Kidney capillary endothelial cell (primary cell): Measurements from ENCODE around the gene TIE1.

ENCODE experiments used
- DNase-seq: peaks from one replicate; pipeline ENCODE4 v3.0.0-alpha.2; 2018; ENCODE audit warnings: low spot score

The TIE1 gene

GRCh38 chr1:43274125-43274803, 26.5 kb upstream of the TIE1 start:
- DNase-seq, result peak; percentile 99

DNA sequence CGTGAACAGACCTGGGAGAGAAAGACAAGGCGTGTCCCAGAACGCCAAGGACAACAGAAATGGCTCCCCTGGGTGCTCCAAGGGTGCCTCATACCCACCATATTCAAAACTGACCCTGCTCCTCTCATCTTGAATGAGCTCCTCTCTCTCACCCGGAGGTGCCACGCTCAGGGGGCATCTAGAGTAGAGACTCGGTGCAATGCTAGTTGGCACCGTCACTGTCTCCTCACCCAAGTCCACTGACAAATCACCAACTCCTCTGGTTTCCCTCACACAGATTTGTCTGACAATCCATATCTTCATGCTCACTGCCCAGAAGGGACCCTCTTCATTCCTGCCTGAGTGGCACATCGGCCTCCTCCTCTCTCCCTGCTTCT, 26.0 kb upstream of the TIE1 start:
- no peak for DNase-seq

- no peak for DNase-seq
These were observed 24.8 kb upstream of the TIE1 start for GRCh38 chr1:43275826-43276620.

DNA sequence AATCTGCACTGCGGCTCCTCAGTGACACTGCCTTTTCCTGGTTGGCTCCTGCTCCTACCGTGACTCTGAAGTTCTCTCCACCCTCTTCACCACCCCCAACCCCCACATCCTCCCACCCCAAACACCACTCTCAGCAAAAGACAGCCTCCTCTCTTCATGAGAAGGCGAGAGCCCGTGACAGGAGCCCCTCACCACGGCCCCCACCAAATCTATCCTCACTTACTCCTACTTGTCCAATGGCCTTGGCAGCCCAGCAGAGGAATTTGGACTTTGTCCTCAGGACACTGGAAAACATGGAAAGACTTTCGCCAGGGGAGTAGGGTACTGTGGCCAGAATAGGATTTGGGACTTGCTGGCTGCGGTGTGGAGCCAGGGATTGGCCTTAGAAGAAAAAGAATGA, 24.1 kb upstream of the TIE1 start:
- DNase-seq, result no peak

GRCh38 chr1:43277116-43277876, 23.5 kb upstream of the TIE1 start:
- DNase-seq, result no peak

GRCh38 chr1:43279161-43279560, 21.6 kb upstream of the TIE1 start:
- DNase-seq, result no peak

DNA sequence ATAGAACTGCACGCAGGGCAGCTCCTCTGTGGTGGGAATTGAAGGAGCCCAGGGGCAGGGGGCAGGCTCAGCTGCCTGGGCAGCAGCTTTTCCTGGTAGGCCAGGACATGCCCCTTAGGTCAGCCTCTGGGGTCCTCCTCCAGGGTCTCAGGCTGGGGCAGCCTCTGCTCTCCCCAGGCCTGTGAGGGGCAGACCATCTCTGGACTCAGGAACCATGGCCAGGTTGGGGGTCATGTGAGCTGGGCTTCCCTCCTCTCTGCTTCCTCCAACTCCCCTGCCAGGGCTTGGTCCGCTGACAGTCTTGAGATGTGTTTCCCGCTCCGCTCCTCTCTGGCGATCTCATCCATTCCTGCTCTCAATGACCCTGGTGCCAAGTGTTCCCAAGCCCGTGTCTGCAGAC, 21.1 kb upstream of the TIE1 start:
- no peak for DNase-seq

GRCh38 chr1:43280692-43281091, 20.1 kb upstream of the TIE1 start:
- DNase-seq, result no peak

- DNase-seq, result no peak
These were observed 18.3 kb upstream of the TIE1 start for GRCh38 chr1:43282220-43283195.

- no peak for DNase-seq
These were observed 16.7 kb upstream of the TIE1 start for GRCh38 chr1:43284065-43284464.

GRCh38 chr1:43284546-43285110, 16.2 kb upstream of the TIE1 start:
- DNase-seq, result no peak

DNA sequence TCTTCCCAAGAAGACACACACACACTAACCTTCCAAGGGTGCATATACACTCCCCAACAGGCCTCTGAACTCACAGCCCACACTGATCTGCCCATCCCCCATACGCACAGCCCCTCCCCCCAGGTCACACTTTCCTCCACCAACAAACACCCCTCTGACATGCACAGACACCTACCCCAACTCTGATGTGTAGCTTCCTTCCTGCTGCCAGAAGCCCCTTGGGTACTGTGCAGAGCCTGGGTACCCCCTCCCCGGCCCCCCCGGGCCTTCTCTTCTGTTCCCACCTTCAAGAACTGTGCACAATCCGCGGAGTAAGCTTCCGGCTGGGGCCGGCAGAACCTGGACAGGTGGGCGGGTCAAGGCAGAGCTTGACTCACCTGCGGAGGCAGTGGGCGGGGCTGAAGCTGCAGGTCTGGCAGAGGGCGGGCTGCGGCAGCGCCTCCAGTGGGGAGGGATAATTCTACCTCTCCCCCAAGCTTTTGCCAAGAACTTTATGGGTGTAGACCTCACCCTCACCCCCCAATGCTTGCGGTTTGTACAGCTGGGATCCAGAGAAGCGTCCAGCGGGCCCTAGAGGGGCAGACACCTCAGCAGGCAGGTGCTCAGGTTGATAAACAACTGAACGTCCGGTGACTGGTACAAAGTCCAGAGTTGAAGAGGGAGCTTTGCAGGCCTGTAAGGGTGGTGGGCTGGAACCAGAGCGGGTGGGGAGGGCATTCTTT, 15.4 kb upstream of the TIE1 start, which contains the start of gene C1orf210:
Gene C1orf210, minus strand, starts transcription at position 313 of the 722 bp plus-strand sequence. CDS start 2,311 bp downstream, outside the sequence.
- DNase-seq, result no peak

DNA sequence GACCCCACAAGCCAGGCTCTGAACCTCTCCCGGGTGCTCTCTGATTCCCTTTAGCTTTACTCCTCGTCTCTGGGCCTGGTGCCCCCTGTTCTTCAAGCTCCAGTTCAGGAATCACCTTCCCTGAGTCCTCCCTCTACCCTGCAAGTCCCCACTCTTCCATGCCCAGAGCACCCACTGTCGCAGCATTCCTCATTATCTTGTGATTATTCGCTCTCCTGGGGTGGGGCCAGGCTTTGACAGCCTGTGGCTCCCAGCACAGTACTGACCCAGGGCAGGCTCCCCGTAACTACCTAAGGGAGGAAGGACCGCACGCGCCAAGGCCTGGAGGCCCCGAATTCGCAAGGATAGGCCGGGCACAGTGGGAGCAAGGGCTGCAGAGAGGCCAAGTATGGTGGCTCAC, 14.7 kb upstream of the TIE1 start:
- DNase-seq, result no peak

DNA sequence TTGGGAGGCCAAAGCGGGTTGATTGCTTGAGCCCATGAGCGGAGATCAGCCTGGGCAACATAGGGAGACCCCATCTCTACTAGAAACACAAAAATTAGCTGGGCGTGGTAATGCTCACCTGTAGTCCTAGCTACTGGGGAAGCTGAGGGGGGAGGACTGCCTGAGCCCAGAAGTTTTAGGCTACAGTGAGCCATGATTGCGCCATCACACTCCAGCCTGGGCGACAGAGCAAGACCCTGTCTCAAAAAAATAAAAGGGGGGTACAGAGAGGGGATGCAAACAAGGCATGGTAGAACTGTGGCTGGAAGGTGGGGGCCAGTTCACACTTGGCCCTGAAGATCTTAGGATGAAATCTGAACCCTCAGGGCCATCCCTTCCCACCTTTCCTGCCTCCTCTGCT, 14.2 kb upstream of the TIE1 start:
- DNase-seq, result no peak

DNA sequence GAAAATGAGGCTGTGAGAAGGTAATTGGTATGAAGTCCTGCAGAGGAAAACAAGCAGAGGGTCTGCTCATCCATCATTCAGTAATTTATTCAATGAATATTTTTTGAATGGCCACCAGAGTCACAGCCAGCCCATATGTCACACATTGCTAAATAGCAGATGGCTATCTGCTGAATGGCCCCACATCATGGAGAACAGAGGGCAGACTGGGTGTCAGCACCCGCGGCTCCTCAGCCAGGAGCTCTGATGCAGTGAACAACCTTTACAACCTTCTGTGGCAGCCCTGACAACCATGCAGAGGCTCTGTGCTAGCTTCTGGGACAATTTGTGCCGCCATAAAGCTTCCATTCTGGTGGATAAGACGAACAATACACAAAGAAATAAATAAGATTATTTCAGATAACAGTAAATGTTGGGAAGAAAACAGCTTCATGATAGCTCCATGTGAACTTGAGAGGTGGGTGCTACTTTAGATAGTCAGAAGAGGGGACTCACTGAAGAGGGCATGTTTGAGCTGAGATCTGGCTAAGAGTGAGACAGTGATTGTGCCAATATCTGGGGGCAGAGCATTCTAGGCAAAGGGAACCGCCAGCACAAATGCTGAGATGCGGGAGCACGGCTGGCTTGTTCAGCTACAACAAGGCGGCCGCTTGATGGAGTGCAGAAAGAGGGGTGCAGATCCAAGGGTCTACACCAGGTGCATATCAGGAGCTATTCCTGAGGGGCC, 12.6 kb upstream of the TIE1 start:
- DNase-seq, result no peak

GRCh38 chr1:43288785-43289706, 11.7 kb upstream of the TIE1 start:
- no peak for DNase-seq

DNA sequence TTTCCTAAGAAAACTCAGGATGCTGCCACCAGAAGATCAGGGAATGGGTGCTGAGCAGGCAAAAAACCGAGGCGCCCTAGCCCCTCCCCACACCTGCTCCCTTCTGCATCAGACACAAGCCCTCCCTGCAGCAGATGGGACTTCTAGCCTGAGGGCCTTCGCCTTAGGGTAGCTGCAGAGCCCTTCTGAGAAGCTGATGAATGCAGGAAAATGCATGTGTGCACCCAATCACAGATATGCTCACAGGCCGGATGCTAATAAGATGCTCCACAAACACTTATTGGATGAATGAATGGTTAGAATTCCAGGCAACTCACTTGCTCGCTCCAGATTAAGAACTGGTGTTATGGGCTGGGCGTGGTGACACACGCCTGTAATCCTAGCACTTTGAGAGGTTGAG, 8.6 kb upstream of the TIE1 start:
- no peak for DNase-seq

DNA sequence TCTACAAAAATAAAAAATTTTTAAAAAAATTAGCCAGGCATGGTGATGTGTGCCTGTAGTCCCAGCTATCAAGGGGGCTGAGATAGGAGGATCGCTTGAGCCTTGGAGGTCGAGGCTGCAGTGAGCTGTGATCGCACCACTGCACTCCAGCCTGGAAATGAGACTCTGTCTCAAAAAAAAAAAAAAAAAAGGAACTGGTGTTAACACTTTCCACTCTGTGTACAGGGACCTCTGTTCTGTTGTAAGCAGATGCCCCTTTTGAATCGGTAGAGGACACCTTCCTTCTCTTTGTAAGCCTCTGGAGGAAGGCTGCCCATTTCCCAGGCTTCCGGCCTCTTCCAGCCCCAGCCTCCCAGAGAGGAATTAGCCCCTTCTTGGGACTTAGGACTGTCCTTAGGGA, 8.1 kb upstream of the TIE1 start:
- DNase-seq, result no peak

DNA sequence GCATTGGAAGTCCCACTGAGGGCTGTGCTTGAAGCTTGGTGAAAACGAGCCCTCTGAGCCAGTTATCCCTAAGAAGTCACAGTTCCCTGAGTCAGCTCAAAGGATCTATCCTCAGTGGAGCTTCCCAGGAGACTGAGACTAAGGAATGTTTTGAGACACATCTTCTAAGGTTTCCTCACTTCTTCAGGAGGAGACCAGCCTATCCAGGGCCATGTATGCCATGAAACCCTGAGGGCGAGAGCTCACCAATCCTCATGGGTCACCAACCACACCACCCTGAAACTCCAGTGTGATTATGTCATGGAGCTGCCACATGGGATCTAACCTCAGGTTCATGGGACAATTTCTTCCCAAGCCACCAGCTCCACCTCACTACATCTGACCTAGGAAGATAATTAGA, 7.6 kb upstream of the TIE1 start:
- no peak for DNase-seq
